ENCODE measurements around the gene AGAP1. TPM values are rescaled to one million over a fixed set of nuclear protein-coding genes. Genes with fewer than 3 reads are reported as not detected.

Gene AGAP1
- polyA plus RNA-seq, 2 of the 4 experiments (the other 2 are of a cell fraction): 20.2 to 21.9 TPM

DNA sequence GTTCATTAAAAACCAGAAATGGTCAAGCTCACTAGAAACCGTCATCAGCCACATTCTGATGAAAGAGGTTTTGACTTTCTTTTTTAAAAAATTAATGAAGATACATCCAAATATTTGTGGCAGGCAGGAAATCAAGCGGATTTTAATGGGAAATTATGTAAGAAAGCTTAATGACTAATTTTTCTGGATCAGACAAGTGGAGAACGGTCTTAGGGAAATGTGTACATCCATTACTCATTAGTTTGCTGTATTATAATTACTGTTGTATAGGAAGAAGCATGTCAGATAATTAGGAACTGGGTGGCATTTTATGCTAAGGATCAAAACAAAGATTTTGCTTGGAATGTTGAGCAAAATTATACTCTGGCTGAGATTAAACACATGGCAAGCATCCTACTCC, 39.4 kb downstream of the AGAP1 start:
- CTCF ChIA-PET: interaction anchor here (1.4 kb wide), 1 partner anchor 19 kb away, joined by 4 read pairs; no protein-coding TSS in a partner anchor
- POLR2A ChIA-PET: no interaction called here
- DNase-seq (ENCODE audit: low read depth in 1 of 2, low spot score in 1 of 2): no peak
- Histone ChIP-seq H3K4me2 (no peak overlapping the region), H3K4me1 (no peaks in the 10 kb centered on the region), H3K4me3 (no peak overlapping the region), H3K9me3 (no peaks in the 10 kb centered on the region), H3K27ac (no peak overlapping the region)
- WGBS (ENCODE audit: missing lambda C conversion rate): 81% methylated on average over 3 of the region's 3 CpGs
- ATAC-seq: no peak
- no peak for FAIRE-seq
- no peak for TF ChIP-seq NR3C1 (IDR thresholded peaks at IDR 0.05)
- no peak for TF ChIP-seq MYC (IDR thresholded peaks at IDR 0.05; ENCODE audit: borderline replicate concordance, low read length)
- no peak for TF ChIP-seq JUNB (IDR thresholded peaks at IDR 0.05)
- no peak for TF ChIP-seq RFX5 (IDR thresholded peaks at IDR 0.05)
- TF ChIP-seq RCOR1 (IDR thresholded peaks at IDR 0.05; ENCODE audit: low read depth, low read length): no peak
- no peak for TF ChIP-seq JUN (IDR thresholded peaks at IDR 0.05)
- TF ChIP-seq KDM1A (IDR thresholded peaks at IDR 0.05; ENCODE audit: low read depth): no peak
- no peak for TF ChIP-seq BHLHE40 (IDR thresholded peaks at IDR 0.05; ENCODE audit: low read depth, low read length)
- TF ChIP-seq ESRRA (IDR thresholded peaks at IDR 0.05; ENCODE audit: borderline replicate concordance, low read length): no peak
- no peak for TF ChIP-seq CBX2 (IDR thresholded peaks at IDR 0.05; ENCODE audit: borderline replicate concordance, low read depth)
- TF ChIP-seq, protein P1, sequence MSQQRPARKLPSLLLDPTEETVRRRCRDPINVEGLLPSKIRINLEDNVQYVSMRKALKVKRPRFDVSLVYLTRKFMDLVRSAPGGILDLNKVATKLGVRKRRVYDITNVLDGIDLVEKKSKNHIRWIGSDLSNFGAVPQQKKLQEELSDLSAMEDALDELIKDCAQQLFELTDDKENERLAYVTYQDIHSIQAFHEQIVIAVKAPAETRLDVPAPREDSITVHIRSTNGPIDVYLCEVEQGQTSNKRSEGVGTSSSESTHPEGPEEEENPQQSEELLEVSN (IDR thresholded peaks at IDR 0.05; ENCODE audit: borderline replicate concordance, low read depth): no peak
- no peak for TF ChIP-seq RARB (CRISPR knock-in tag; IDR thresholded peaks at IDR 0.05)
- no peak for TF ChIP-seq ZC3H11A (IDR thresholded peaks at IDR 0.05)
- TF ChIP-seq, protein P2, sequence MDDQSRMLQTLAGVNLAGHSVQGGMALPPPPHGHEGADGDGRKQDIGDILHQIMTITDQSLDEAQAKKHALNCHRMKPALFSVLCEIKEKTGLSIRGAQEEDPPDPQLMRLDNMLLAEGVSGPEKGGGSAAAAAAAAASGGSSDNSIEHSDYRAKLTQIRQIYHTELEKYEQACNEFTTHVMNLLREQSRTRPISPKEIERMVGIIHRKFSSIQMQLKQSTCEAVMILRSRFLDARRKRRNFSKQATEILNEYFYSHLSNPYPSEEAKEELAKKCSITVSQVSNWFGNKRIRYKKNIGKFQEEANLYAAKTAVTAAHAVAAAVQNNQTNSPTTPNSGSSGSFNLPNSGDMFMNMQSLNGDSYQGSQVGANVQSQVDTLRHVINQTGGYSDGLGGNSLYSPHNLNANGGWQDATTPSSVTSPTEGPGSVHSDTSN (IDR thresholded peaks at IDR 0.05): no peak
- TF ChIP-seq ZNF302 (CRISPR knock-in tag; IDR thresholded peaks at IDR 0.05): no peak
- no peak for TF ChIP-seq FOSB (CRISPR knock-in tag; IDR thresholded peaks at IDR 0.05)
- TF ChIP-seq, protein P3, sequence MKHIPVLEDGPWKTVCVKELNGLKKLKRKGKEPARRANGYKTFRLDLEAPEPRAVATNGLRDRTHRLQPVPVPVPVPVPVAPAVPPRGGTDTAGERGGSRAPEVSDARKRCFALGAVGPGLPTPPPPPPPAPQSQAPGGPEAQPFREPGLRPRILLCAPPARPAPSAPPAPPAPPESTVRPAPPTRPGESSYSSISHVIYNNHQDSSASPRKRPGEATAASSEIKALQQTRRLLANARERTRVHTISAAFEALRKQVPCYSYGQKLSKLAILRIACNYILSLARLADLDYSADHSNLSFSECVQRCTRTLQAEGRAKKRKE (CRISPR knock-in tag; IDR thresholded peaks at IDR 0.05; ENCODE audit: low read depth): no peak
- TF ChIP-seq FOSL2 (IDR thresholded peaks at IDR 0.05): no peak
- no peak for TF ChIP-seq FOSL2 (CRISPR knock-in tag; IDR thresholded peaks at IDR 0.05)
- no peak for TF ChIP-seq TFCP2L1 (CRISPR knock-in tag; IDR thresholded peaks at IDR 0.05)

DNA sequence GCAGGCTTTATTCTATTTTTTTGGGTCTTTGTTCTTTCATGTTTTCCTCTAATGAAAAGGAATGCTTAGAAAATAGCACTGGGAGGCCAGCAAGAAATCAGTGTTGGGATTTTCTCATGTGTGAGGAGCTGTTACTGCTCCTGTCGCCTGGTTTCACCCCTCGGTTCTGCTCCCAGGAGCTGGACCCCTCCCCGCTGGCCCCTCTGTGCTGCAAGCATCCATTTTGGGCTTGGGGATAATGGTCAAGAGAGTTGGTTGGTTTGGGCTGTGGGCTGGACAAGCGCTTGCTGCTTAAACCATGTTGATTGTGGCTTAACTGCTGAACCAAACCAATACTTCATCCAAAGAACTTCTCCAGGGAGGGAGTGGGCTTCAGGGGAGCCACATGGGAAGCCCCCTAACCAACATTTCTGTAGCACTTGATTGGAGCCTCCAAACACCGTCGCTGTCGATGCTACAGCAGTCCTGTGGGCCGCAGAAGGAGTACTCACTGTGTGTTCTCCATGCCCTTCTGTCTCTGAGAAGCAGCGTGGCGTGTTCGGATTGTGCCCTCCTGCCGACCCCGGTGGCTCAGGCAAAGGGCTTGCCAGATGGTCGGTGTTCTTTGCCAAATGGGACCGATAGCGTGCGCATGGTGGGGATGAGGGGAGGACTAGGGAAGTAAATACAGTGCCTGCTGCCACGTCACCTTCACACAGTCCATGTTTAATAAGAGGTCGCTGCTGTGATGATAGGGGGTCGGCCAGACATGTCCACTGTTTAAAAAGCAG, 40.0 kb downstream of the AGAP1 start:
- Histone ChIP-seq H3K27ac (no peak overlapping the region), H3K4me3 (no peak overlapping the region), H3K4me2 (no peak overlapping the region), H3K4me1 (no peaks in the 10 kb centered on the region), H3K9me3 (no peaks in the 10 kb centered on the region)
- FAIRE-seq (no peak), ATAC-seq (no peak), DNase-seq (ENCODE audit: low read depth in 1 of 2, low spot score in 1 of 2) (no peak)
- TF ChIP-seq ZFP36 (IDR thresholded peaks at IDR 0.05; ENCODE audit: borderline replicate concordance, partially characterized antibody) (no peak), HOXB13 (CRISPR knock-in tag; IDR thresholded peaks at IDR 0.05; ENCODE audit: low read depth) (no peak), EHF (CRISPR knock-in tag; IDR thresholded peaks at IDR 0.05) (no peak), RARB (CRISPR knock-in tag; IDR thresholded peaks at IDR 0.05) (no peak), NPAS2 (CRISPR knock-in tag; IDR thresholded peaks at IDR 0.05; ENCODE audit: borderline replicate concordance) (no peak), CEBPB (IDR thresholded peaks at IDR 0.05) (no peak)
- TF ChIP-seq, protein P2 (IDR thresholded peaks at IDR 0.05): no peak
- POLR2A ChIA-PET: no interaction called here
- CTCF ChIA-PET: no interaction called here
- WGBS (ENCODE audit: missing lambda C conversion rate): 89% methylated on average over 20 of the region's 20 CpGs

All from A549 (cell line).